PC-9 (cell line): ENCODE data around the gene OR4E1.

ENCODE experiments used
- CTCF ChIP-seq: fragments of 200-600 bp; sonication (generic); conservative IDR thresholded peaks from 2 replicates; pipeline ENCODE4 v1.6.1; 2017; ENCODE audit warnings: mixed run types, antibody characterized with exemption, mild to moderate bottlenecking, moderate library complexity
- EZH2 ChIP-seq: fragments of 200-600 bp; sonication (generic); IDR thresholded peaks from 2 replicates; pipeline ENCODE4 v1.8.0; 2017; ENCODE audit warnings: antibody characterized with exemption, low read depth

GRCh38 chr14:21653331-21653885, 20.2 kb downstream of the OR4E1 start, which contains the start of gene OR4E2:
- TF ChIP-seq EZH2 (no peak), CTCF (no peak)
